ENCODE data around the gene RARG. TPM values are rescaled to one million over a fixed set of nuclear protein-coding genes. Genes with fewer than 3 reads are reported as not detected.

The RARG gene
- total RNA-seq, 1 donor from 2014 or later: 5.5 TPM

DNA sequence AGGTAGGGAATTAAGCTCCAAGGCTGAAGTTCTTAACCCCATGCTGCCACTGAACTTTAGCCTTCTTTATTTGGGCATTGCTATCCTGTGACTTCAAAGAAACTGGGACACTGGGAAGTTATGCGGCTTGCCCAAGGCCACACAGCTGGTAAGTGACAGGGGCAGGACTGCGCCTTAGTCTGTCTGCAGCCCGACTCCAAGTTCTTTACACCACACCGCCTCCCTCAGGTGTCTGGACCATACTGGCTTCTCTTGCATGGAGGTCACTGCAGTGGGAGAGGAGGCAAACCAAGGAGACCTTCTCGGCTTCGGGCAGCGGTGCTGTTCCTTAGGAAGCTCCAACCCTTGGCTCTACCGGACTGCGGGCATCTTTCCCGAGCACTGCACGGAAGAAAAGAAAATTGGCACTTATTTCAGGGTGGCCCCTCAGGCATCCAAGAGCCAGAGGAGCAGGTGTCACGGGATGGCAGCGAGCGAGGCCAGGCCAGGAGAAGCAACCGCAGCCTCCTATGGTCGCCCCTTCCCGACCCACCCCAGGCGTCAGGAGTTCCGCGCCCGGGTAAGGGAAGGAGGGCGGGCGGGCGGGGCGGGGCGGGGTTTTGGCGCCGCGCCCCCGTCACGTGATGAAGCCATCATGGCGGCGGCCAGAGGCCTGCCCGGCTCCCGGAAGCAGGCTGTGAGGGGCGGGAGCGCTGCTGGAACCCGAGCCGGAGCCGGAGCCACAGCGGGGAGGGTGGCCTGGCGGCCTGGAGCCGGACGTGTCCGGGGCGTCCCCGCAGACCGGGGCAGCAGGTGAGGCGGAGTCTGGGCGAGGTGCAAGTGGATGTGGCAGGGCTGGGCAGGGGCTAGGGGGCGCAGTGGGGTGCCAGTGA lies 19.7 kb upstream of the RARG start:
- H3K27me3 Mint-ChIP-seq: no peaks in the 10 kb centered on the region
- TF ChIP-seq, protein P1, sequence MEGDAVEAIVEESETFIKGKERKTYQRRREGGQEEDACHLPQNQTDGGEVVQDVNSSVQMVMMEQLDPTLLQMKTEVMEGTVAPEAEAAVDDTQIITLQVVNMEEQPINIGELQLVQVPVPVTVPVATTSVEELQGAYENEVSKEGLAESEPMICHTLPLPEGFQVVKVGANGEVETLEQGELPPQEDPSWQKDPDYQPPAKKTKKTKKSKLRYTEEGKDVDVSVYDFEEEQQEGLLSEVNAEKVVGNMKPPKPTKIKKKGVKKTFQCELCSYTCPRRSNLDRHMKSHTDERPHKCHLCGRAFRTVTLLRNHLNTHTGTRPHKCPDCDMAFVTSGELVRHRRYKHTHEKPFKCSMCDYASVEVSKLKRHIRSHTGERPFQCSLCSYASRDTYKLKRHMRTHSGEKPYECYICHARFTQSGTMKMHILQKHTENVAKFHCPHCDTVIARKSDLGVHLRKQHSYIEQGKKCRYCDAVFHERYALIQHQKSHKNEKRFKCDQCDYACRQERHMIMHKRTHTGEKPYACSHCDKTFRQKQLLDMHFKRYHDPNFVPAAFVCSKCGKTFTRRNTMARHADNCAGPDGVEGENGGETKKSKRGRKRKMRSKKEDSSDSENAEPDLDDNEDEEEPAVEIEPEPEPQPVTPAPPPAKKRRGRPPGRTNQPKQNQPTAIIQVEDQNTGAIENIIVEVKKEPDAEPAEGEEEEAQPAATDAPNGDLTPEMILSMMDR (IDR thresholded peaks at IDR 0.05): no peak
- CTCF ChIA-PET: interaction anchor here (0.6 to 4.4 kb wide), 6 partner anchors 16 to 92 kb away, joined by 3 to 27 read pairs (median 6); partner anchors contain the start of gene ESPL1
- POLR2A ChIA-PET: interaction anchor here (0.6 to 2.1 kb wide), 9 partner anchors 9 to 94 kb away, joined by 3 to 11 read pairs (median 4); partner anchors contain the start of genes CSAD, ESPL1 and ZNF740
- peak overlapping the region; percentile 90 for H3K27ac Mint-ChIP-seq
- DNase-seq (peak; percentile 77), ATAC-seq (ENCODE audit: low read depth) (peak; percentile 76)
- peaks cover 49% of the 10 kb centered on the region for H3K4me1 Mint-ChIP-seq
- peaks cover 18% of the 10 kb centered on the region for H3K36me3 Mint-ChIP-seq (ENCODE audit: low read depth)
- peak overlapping the region; percentile 98 for H3K4me3 Mint-ChIP-seq
- H3K9me3 Mint-ChIP-seq: no peaks in the 10 kb centered on the region
- intact Hi-C loops (cut with micrococcal nuclease): loop anchor here (1.0 kb wide), 6 partner anchors 17 to 92 kb away; partner anchors contain the start of genes AAAS and ESPL1

DNA sequence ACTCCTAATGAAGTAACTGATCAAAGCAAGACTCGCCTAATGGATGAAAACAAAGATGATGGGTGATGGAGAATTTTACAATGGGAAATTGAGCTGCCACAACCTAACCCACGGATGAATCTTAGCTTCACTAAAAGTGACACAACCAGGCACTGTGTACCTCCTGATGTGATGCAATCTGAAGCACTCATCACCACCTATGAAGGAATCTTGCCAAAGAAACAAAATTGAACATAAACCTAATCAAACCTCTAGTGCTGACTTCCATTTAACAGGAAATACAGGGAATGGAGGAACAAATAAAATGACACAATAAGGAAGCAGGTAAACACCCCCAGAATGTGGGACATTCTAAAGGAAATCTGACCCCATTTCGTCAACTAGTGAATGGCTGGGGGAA lies 13.3 kb upstream of the RARG start:
- DNase-seq: no peak
- Mint-ChIP-seq H3K36me3 (ENCODE audit: low read depth) (no peaks in the 10 kb centered on the region), H3K4me1 (peaks cover 8% of the 10 kb centered on the region), H3K9me3 (no peaks in the 10 kb centered on the region), H3K27me3 (peaks cover 4% of the 10 kb centered on the region), H3K27ac (no peak overlapping the region), H3K4me3 (no peak overlapping the region)
- CTCF ChIA-PET: interaction anchor here (2.9 kb wide), 1 partner anchor 32 kb away, joined by 13 read pairs; no protein-coding TSS in a partner anchor
- no peak for ATAC-seq (ENCODE audit: low read depth)
- intact Hi-C loops (cut with micrococcal nuclease): no loop called here
- POLR2A ChIA-PET: interaction anchor here (1.3 kb wide), 1 partner anchor 26 kb away, joined by 4 read pairs; no protein-coding TSS in a partner anchor
- TF ChIP-seq, protein P1 (IDR thresholded peaks at IDR 0.05): no peak

DNA sequence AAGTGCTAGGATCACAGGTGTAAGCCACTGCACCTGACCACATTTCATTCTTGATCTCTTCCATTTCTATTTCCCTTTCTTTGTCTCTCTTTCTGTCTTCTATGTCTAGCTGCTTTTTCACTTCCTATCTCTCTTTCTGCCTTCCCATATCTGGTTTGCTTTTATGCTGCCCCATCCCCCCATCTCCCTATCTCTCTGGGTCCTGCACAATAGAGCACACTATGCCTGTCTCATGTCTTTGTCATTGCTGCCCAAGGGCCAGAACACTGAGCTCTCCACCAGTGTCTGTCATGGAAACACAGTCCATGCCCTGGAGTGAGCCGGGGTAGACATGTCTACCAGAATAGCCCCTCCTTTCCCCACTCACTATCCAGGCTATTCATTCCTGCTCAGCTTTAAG lies 12.3 kb upstream of the RARG start:
- Mint-ChIP-seq H3K4me3 (no peak overlapping the region), H3K4me1 (peaks cover 13% of the 10 kb centered on the region), H3K36me3 (ENCODE audit: low read depth) (no peaks in the 10 kb centered on the region), H3K27ac (no peak overlapping the region), H3K9me3 (no peaks in the 10 kb centered on the region), H3K27me3 (peaks cover 4% of the 10 kb centered on the region)
- POLR2A ChIA-PET: interaction anchor here (0.6 to 1.3 kb wide), 3 partner anchors 20 to 54 kb away, joined by 4 to 6 read pairs (median 4); no protein-coding TSS in a partner anchor
- TF ChIP-seq, protein P1 (IDR thresholded peaks at IDR 0.05): no peak
- intact Hi-C loops (cut with micrococcal nuclease): no loop called here
- DNase-seq: no peak
- ATAC-seq (ENCODE audit: low read depth): no peak
- CTCF ChIA-PET: interaction anchor here (0.8 to 2.9 kb wide), 2 partner anchors 31 to 101 kb away, joined by 3 to 13 read pairs; no protein-coding TSS in a partner anchor

DNA sequence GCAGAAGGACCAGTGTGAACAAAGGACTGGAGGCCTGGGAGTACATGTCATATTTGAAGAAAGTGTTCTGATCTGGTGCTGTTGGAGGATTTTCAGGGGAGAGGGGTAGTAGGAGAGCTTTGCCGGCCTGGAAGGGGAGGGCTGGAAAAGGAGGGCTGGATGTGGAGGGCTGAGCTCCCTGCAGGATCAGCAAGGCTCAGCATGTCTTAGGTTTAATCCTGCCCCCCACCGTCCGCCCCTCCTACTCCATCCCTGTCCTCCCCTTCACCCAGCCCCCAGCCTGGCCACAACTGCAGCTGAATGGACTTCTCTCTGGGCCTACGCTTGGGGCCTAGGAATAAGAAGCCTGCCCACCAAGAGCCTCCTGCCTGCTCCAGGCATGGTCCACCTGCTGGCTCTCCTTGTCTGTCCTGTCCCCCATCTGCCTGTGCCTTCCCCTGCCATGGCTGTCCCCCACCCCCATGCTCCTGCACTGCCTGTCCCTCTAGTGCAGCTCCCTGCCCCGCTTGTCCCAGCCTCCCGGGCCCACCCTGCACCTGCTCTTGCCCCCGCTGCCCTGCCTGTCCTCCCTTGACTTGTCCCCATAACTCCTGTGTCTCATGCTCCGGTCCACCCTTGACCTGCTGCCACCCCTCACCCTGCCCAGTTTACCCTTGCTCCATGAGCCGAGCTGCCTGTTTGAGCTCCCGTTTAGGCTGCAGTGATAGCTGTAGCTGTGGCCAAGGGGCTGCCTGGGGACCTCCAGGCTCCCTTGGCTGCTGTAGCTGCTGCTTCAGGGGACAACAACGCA lies 9.8 kb upstream of the RARG start:
- H3K4me1 Mint-ChIP-seq: peaks cover 20% of the 10 kb centered on the region
- H3K4me3 Mint-ChIP-seq: no peak overlapping the region
- H3K36me3 Mint-ChIP-seq (ENCODE audit: low read depth): no peaks in the 10 kb centered on the region
- ChIA-PET CTCF (interaction anchor here (1.3 kb wide), 2 partner anchors 28 to 84 kb away, joined by 3 to 5 read pairs; no protein-coding TSS in a partner anchor), POLR2A (interaction anchor here (0.7 to 1.4 kb wide), 2 partner anchors 10 to 113 kb away, joined by 4 to 10 read pairs; a partner anchor contains a TSS)
- no peak for ATAC-seq (ENCODE audit: low read depth)
- no peak overlapping the region for H3K27ac Mint-ChIP-seq
- intact Hi-C loops (cut with micrococcal nuclease): no loop called here
- DNase-seq: no peak
- H3K27me3 Mint-ChIP-seq: peaks cover 4% of the 10 kb centered on the region
- TF ChIP-seq, protein P1 (IDR thresholded peaks at IDR 0.05): no peak
- H3K9me3 Mint-ChIP-seq: no peaks in the 10 kb centered on the region

Data from activated B cell treated with CpG ODN at 0.5 μM for 24 hours (primary cell).